HepG2 (cell line): ENCODE measurements around the gene HES6. TPM values are rescaled to one million over a fixed set of nuclear protein-coding genes. Genes with fewer than 3 reads are reported as not detected.

Source experiments
- ATAC-seq: fragments of 200-7000 bp; cut with Tn5 transposase; 3 replicates; pipeline ENCODE4 v1.9.1; 2020; ENCODE audit warnings: mild to moderate bottlenecking, moderate library complexity
- BruUV-seq: library from RNA; stranded (reverse); fragments of 400-500 nt; replicated peaks from 2 replicates; lab custom pipeline; 2021; lab: Mats Ljungman, UMichigan
- CTCF ChIA-PET: fragments of 300-600 bp; formaldehyde crosslinking; extraction: SDS; loops from one replicate; lab custom pipeline; 2021; ENCODE audit warnings: low total read pairs, inconsistent platforms, low intra/inter-chr PET ratio; lab: Yijun Ruan, JAX
- POLR2A ChIA-PET: fragments of 350-600 bp; sonication (Branson Sonifier 250); formaldehyde crosslinking; loops from one replicate; lab custom pipeline; 2020; ENCODE audit warnings: antibody characterized with exemption, inconsistent platforms; lab: Yijun Ruan, JAX
- DNase-seq: peaks from one replicate; pipeline ENCODE4 v3.0.0-alpha.2; 2015; ENCODE audit warnings: low spot score
- FAIRE-seq: peaks from 3 replicates; lab custom pipeline; 2011; peaks lifted over from hg19 to GRCh38; lab: Jason Lieb, UNC
- H2AFZ ChIP-seq: one replicate; pipeline ENCODE4 v1.6.1; 2011; ENCODE audit warnings: low read length, inconsistent platforms
- H3K27ac ChIP-seq: fragments of 300-600 bp; 3 replicates; pipeline ENCODE4 v1.8.0; 2011; ENCODE audit warnings: mixed run types, mild to moderate bottlenecking, mixed read lengths, low read length, inconsistent platforms; ENCODE audit not compliant: insufficient read depth; ENCODE audit errors: extremely low read length
- H3K27me3 ChIP-seq, 2 experiments: fragments of 200-600 bp in 1 of 2; 2 replicates in 1 of 2; 3 replicates in 1 of 2; pipeline versions ENCODE4 v1.6.0 to v1.8.0; 2011; ENCODE audit warnings: low read length in 2 of 2, mild to moderate bottlenecking in 2 of 2, moderate library complexity in 2 of 2, inconsistent platforms in 1 of 2; ENCODE audit not compliant: insufficient read depth in 2 of 2, control insufficient read depth in 1 of 2
- H3K36me3 ChIP-seq, 2 experiments: fragments of 200-600 bp in 1 of 2; replicated peaks in 1 of 2; 2 replicates in 1 of 2; 3 replicates in 1 of 2; pipeline versions ENCODE4 v1.5.1 to v1.8.0; 2011; ENCODE audit warnings: low read length in 2 of 2, inconsistent platforms in 1 of 2; ENCODE audit not compliant: insufficient read depth in 2 of 2, control insufficient read depth in 1 of 2
- H3K4me1 ChIP-seq: 2 replicates; pipeline ENCODE4 v1.5.1; 2012; ENCODE audit warnings: low read length, inconsistent platforms; ENCODE audit not compliant: insufficient read depth
- H3K4me2 ChIP-seq: 2 replicates; pipeline ENCODE4 v1.6.0; 2011; ENCODE audit warnings: low read depth, low read length, inconsistent platforms
- H3K4me3 ChIP-seq, 3 experiments: fragments of 200-600 bp in 1 of 3; sonication (generic), shearing (Covaris generic) in 1 of 3; replicated peaks in 1 of 3; 2 replicates each; pipeline ENCODE4 v1.5.1; 2011 to 2016; ENCODE audit warnings: low read length in 3 of 3, inconsistent platforms in 2 of 3, low read depth in 2 of 3, mild to moderate bottlenecking in 2 of 3, control low read depth in 1 of 3, mixed read lengths in 1 of 3; ENCODE audit not compliant: insufficient read depth in 1 of 3
- H3K79me2 ChIP-seq: one replicate; pipeline ENCODE4 v1.6.1; 2011; ENCODE audit warnings: low read length, inconsistent platforms; ENCODE audit not compliant: insufficient read depth
- H3K9ac ChIP-seq: 2 replicates; pipeline ENCODE4 v1.6.0; 2011; ENCODE audit warnings: mild to moderate bottlenecking, low read depth, low read length, inconsistent platforms; ENCODE audit not compliant: insufficient read depth
- H3K9me3 ChIP-seq: 2 replicates; pipeline ENCODE4 v1.5.1; 2012; ENCODE audit warnings: mild to moderate bottlenecking, low read length
- H4K20me1 ChIP-seq: 2 replicates; pipeline ENCODE4 v1.6.0; 2011; ENCODE audit warnings: inconsistent platforms, mild to moderate bottlenecking, low read length, moderate library complexity; ENCODE audit not compliant: insufficient read depth
- AGO1 ChIP-seq: fragments of 200-400 bp; formaldehyde crosslinking; IDR thresholded peaks from 2 replicates; pipeline ENCODE4 v1.6.1; 2017; ENCODE audit warnings: mild to moderate bottlenecking, low read depth, low read length, moderate library complexity; ENCODE audit not compliant: poor library complexity, severe bottlenecking
- HCFC1 ChIP-seq: fragments of 150-350 bp; IDR thresholded peaks from 2 replicates; pipeline ENCODE4 v1.6.1; 2014; ENCODE audit warnings: low read depth, low read length
- RBFOX2 ChIP-seq: fragments of 200-400 bp; formaldehyde crosslinking; IDR thresholded peaks from 2 replicates; pipeline ENCODE4 v1.6.1; 2017; ENCODE audit warnings: low read depth, mild to moderate bottlenecking, low read length
- STAG1 ChIP-seq: sonication (generic); formaldehyde crosslinking; IDR thresholded peaks from 2 replicates; pipeline ENCODE4 v1.4.0; 2020; ENCODE audit warnings: missing genetic modification reagents
- ZBTB33 ChIP-seq: sonication (generic); formaldehyde crosslinking; IDR thresholded peaks from 2 replicates; pipeline ENCODE4 v1.4.0; 2020; ENCODE audit warnings: missing genetic modification reagents
- ZBTB38 ChIP-seq: sonication (generic); formaldehyde crosslinking; IDR thresholded peaks from 2 replicates; pipeline ENCODE4 v1.5.1; 2020; ENCODE audit warnings: mild to moderate bottlenecking, missing genetic modification reagents
- ZNF18 ChIP-seq: sonication (generic); formaldehyde crosslinking; IDR thresholded peaks from 2 replicates; pipeline ENCODE4 v1.8.0; 2022; ENCODE audit warnings: mild to moderate bottlenecking, missing genetic modification reagents; ENCODE audit not compliant: insufficient replicate concordance
- ZNF329 ChIP-seq: sonication (generic); formaldehyde crosslinking; IDR thresholded peaks from 2 replicates; pipeline ENCODE4 v1.9.0; 2021; ENCODE audit warnings: low read depth, mild to moderate bottlenecking, missing genetic modification reagents
- ZNF562 ChIP-seq: sonication (generic); formaldehyde crosslinking; IDR thresholded peaks from 2 replicates; pipeline ENCODE4 v1.8.0; 2022; ENCODE audit warnings: missing genetic modification reagents, borderline replicate concordance
- ZNF768 ChIP-seq: sonication (generic); formaldehyde crosslinking; IDR thresholded peaks from 2 replicates; pipeline ENCODE4 v1.4.0; 2020; ENCODE audit warnings: missing genetic modification reagents
- WGBS: methylation state at CpG from one replicate; pipeline ENCODE4 v1.1.6; 2017; ENCODE audit warnings: low lambda C conversion rate; 5-methylcytosine and 5-hydroxymethylcytosine counted together
- in situ Hi-C: cut with HindIII; loops from 2 replicates; pipeline ENCODE4 v1.10.0; 2017; ENCODE audit warnings: low pct_unique_long_range_greater_than_20kb; ENCODE audit not compliant: extremely low pct_ligation_motif_present
- intact Hi-C: fragments of 100-400 bp; cut with micrococcal nuclease; formaldehyde crosslinking; loops from one replicate; pipeline ENCODE4 v1.10.0; 2022; ENCODE audit not compliant: unreplicated experiment
- polyA plus RNA-seq, 8 experiments: library from polyadenylated mRNA; depleted of rRNA in 3 of 8; stranded (reverse) in 7 of 8; unstranded in 1 of 8; fragments of >200 nt; fragmentation: Illumina TruSeq in 4 of 8; extraction: Trizol in 4 of 8; gene quantifications; 2 replicates each; pipeline versions ENCODE4 v1.2.1 to v1.2.3, GENCODE V29; 2011 to 2016; ENCODE audit warnings: low read depth in 4 of 8, missing spikeins in 1 of 8, mixed read lengths in 1 of 8; ENCODE audit not compliant: insufficient read depth in 1 of 8
- total RNA-seq, 5 experiments: library from RNA; depleted of rRNA; stranded (reverse); fragments of >200 nt; fragmentation: Illumina TruSeq; extraction: Trizol; gene quantifications; 2 replicates each; pipeline ENCODE4 v1.2.3, GENCODE V29; 2016; ENCODE audit warnings: low read depth in 1 of 5

HES6 gene
- total and polyA plus RNA-seq, 2 of the 13 experiments (the other 11 are each of a cell fraction or from before 2014, with no cell fraction given), result 19.5 to 82.8 TPM

GRCh38 chr2:238277695-238278094 lies 37.9 kb upstream of the HES6 start:
- Histone ChIP-seq H3K27me3 (no peaks in the 10 kb centered on the region), H3K9ac (no peak overlapping the region), H3K36me3 (peaks cover 29 to 56% of the 10 kb centered on the region in 2 experiments), H3K9me3 (no peaks in the 10 kb centered on the region), H3K79me2 (peaks cover 51% of the 10 kb centered on the region), H3K27ac (no peak overlapping the region), H4K20me1 (peaks cover 19% of the 10 kb centered on the region; the same call in 1 of the 2 replicates), H3K4me1 (peaks cover 46% of the 10 kb centered on the region), H3K4me2 (no peak overlapping the region), H2AFZ (no peak overlapping the region), H3K4me3 (no peak overlapping the region)
- ATAC-seq (peak; percentile 37), DNase-seq (no peak), FAIRE-seq (peak; percentile 40)
- POLR2A ChIA-PET, result interaction anchor here (1.4 kb wide), 1 partner anchor 11 kb away, joined by 4 read pairs; the partner anchor contains the start of gene PER2
- TF ChIP-seq ZNF18 (CRISPR knock-in tag) (no peak), STAG1 (CRISPR knock-in tag) (peak; percentile 38), ZBTB33 (CRISPR knock-in tag) (peak; percentile 79), ZNF329 (no peak), RBFOX2 (no peak), ZNF768 (CRISPR knock-in tag) (0 out of 2 replicates have a peak, but pooled peaks have one; percentile 8), AGO1 (peak; percentile 4), ZBTB38 (0 out of 2 replicates have a peak, but pooled peaks have one; percentile 16), HCFC1 (no peak), ZNF562 (no peak)
- intact Hi-C loops, result no loop called here
- WGBS, result 96% methylated on average over 15 of the region's 15 CpGs
- CTCF ChIA-PET, result no interaction called here
- in situ Hi-C loops, result no loop called here
- BruUV-seq, result no TSS peak
